GM21390 (cell line): ENCODE results near the gene KRT38.
"Not testable (repeated sequence)": the region's sequence is repeated elsewhere in the genome, so short reads cannot be mapped to it uniquely, and the experiment has no call there.

Source experiments
- ATAC-seq: cut with Tn5 transposase; IDR thresholded peaks from one replicate; pipeline ENCODE4 v1.9.1; 2021; ENCODE audit not compliant: unreplicated experiment

KRT38 gene

GRCh38 chr17:41396996-41397660, 43.7 kb downstream of the KRT38 start, which contains the start of gene KRT31:
Gene KRT31 (minus strand): TSS chr17:41397608. CDS start chr17:41397539, 69 bp downstream.
- ATAC-seq, result no peak

GRCh38 chr17:41396340-41396739, 44.4 kb downstream of the KRT38 start:
- ATAC-seq, result no peak

GRCh38 chr17:41395611-41396010, 45.2 kb downstream of the KRT38 start:
- ATAC-seq, result no peak

- ATAC-seq, result not testable (repeated sequence)
Measured at GRCh38 chr17:41395044-41395443, 45.7 kb downstream of the KRT38 start.

DNA sequence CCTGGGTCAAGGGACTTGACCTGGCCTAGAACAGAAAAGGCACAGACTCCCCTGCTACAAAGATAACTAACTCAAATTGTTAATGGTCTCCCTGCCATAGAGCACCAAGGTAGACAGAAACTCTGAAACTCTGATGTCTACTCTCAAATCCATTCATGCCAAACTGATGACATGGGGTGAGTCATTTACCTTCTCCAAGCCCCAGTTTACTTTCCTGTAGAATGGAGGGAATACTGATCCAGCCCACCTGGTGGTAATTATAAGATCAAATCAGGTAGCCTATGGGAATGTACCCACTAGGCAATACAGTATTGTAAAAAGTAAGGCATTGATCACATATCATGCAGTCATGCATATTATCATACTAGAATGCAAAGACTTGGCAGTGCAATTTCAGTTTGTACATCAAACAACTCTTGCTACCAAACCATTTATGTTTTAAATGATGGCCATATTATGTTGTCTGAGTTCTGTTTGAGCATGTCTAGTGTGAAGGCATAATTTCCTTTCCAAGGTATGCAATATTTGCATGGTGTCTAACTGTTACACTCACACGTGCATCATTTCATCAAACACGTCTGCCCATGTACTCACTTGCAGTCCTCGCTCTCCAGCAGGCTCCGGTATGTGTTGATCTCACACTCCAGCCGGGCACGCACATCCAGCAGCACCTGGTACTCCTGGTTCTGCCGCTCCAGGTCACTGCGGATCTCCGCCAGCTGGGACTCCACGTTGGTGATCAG, 46.4 kb downstream of the KRT38 start:
- ATAC-seq, result no peak

DNA sequence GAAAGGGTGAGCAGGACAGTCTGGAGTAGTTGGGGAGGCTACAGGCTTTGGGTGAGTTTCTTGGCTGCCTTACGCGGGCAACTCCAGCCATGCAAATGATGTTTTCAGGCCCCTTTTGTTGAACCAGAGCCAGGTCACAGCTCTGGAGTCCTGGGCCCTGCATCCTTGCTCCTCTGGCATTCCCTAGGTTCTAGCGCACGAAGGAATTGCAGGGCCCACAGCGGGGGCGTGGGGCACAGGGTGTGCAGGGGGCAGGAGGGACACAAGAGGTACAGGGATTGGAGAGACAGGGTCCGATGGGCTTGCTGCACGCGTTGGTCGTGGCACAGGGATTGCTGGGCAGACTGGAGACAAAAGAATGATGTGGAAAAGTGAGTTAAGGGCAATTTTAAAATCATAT, 47.0 kb downstream of the KRT38 start:
- no peak for ATAC-seq

- no peak for ATAC-seq
Measured at GRCh38 chr17:41393294-41393693, 47.5 kb downstream of the KRT38 start.

DNA sequence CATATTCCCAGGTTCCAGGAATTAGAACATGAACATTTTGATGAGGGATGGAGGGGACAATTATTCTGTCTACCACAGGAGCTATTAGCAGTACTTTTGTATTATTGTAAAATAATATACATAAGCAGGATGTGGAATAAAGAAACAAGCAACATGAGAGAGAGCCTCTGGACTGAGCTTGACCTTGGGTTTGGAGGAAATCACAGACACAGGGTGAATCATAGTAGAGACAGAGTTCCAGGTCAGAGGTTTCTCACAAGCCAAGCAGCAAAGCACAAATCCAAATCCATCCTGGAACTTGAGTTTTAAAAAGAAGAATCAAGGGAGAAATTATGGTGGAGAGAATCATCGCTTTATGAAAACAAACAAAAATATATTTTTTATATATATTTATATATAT, 48.5 kb downstream of the KRT38 start:
- no peak for ATAC-seq

- ATAC-seq, result no peak
Measured at GRCh38 chr17:41391535-41391934, 49.2 kb downstream of the KRT38 start.

DNA sequence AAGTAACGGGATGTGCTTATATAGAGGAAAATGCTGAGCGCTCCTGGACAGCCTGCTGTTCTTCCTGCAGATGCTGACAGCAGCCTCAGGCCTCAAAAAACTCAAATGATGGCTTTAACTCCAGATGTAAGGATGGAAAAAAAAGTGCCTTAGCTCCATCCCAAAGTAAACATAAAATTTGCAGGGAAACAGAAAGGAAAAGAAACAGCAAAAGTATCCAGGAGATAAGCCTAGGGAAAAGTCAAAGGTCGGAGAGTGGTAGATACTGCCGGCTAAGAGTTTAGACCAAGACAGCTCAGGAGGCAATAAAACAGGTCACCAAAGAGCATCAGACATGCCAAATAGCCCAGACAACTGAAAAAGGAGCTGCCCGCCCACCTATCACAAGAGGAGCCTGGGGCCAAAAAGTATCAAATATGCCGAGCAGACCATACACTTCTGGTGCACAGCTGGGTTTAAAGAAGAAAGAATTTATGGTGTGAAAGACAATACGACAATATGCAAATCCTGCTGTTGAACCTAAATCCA, 50.3 kb downstream of the KRT38 start:
- ATAC-seq, result no peak

DNA sequence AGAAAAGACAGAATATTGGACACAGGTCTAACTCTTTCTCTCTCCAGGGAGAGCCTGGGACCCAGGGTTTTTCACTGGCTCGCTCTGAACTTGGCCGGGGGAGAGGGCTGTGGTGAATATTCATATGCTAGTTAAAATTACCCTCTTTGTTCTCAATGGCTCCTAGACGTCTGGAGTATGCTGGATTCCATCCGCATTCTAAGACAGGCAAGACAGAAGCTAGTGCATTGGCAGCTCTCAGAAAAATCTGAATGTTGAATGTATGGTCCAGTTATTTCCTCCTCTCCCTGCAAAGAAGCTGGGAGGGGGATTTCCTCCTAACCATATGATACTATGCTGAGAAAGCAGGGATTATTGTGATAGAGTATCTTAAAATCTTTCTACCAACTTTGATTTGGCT, 53.1 kb downstream of the KRT38 start:
- ATAC-seq, result no peak

GRCh38 chr17:41386227-41386626, 54.6 kb downstream of the KRT38 start:
- ATAC-seq, result no peak
